Sigmoid colon (tissue), 7 donors: ENCODE measurements around the gene CYTH4. TPM values are rescaled to one million over a fixed set of nuclear protein-coding genes. Genes with fewer than 3 reads are reported as not detected.

ENCODE experiments used
- DNase-seq: peaks from one replicate; pipeline ENCODE4 v3.0.0-alpha.2; 2019
- H3K27ac ChIP-seq, 4 donors: fragments of 200-600 bp; sonication (generic); one replicate each; pipeline ENCODE4 v1.5.1; 2016 to 2019; ENCODE audit warnings: mild to moderate bottlenecking in 1 of 4
- H3K27me3 ChIP-seq, 3 donors: fragments of 200-600 bp; sonication (generic); one replicate each; pipeline ENCODE4 v1.5.1; 2019; ENCODE audit warnings: mild to moderate bottlenecking in 1 of 3
- H3K36me3 ChIP-seq, 4 donors: fragments of 200-600 bp; sonication (generic); one replicate each; pipeline ENCODE4 v1.5.1; 2016 to 2019
- H3K4me1 ChIP-seq, 4 donors: fragments of 200-600 bp; sonication (generic); one replicate each; pipeline ENCODE4 v1.5.1; 2017 to 2019
- H3K4me3 ChIP-seq, 4 donors: fragments of 200-600 bp; sonication (generic); one replicate each; pipeline ENCODE4 v1.5.1; 2017 to 2019; ENCODE audit warnings: mild to moderate bottlenecking in 2 of 4, moderate library complexity in 1 of 4
- H3K9me3 ChIP-seq, 4 donors: fragments of 200-600 bp in 3 of 4; sonication (generic) in 3 of 4; one replicate each; pipeline versions ENCODE4 v1.5.1 to v1.6.1; 2013 to 2019
- EP300 ChIP-seq, 4 donors: sonication (generic); formaldehyde crosslinking; IDR thresholded peaks; one replicate each; pipeline ENCODE4 v1.6.1; 2017; ENCODE audit warnings: antibody characterized with exemption in 4 of 4
- POLR2A ChIP-seq, 2 donors: fragments of 450-650 bp; IDR thresholded peaks; one replicate each; pipeline ENCODE4 v1.6.1; 2016; ENCODE audit warnings: antibody characterized with exemption in 2 of 2, mild to moderate bottlenecking in 2 of 2, moderate library complexity in 2 of 2
- POLR2AphosphoS5 ChIP-seq, 4 donors: sonication (generic); formaldehyde crosslinking; IDR thresholded peaks; one replicate each; pipeline ENCODE4 v1.6.1; 2017; ENCODE audit warnings: antibody characterized with exemption in 4 of 4
- WGBS, 2 donors: extraction: QIAGEN DNeasy Blood & Tissue Kit; methylation state at CpG; one replicate each; pipeline ENCODE4 v1.1.7; 2013; 5-methylcytosine and 5-hydroxymethylcytosine counted together
- intact Hi-C: fragments of 100-400 bp; cut with DNase I; formaldehyde crosslinking; loops from one replicate; pipeline ENCODE4 v1.15.1; 2023
- polyA plus RNA-seq, 3 donors: library from polyadenylated mRNA; stranded (reverse); fragments of 200-250 nt; gene quantifications; one replicate each; pipeline ENCODE4 v1.2.3, GENCODE V29; 2013
- total RNA-seq, 4 donors: library from RNA; depleted of rRNA; stranded (reverse); fragments of >200 nt; gene quantifications; one replicate each; pipeline ENCODE4 v1.1.0, GENCODE V29; 2016
- TF ChIP-seq, protein P1 (sequence below), 4 experiments: fragments of 450-650 bp in 3 of 4; fragments of 200-600 bp in 1 of 4; IDR thresholded peaks; one replicate each; pipeline ENCODE4 v1.5.1; 2016 to 2019; ENCODE audit warnings: antibody characterized with exemption in 4 of 4, mild to moderate bottlenecking in 3 of 4, moderate library complexity in 2 of 4
- donor health status: healthy with polysubstance abuse.
- donor health status: Bipolar disorder and iron deficiency.
- donor health status: healthy.

CYTH4 gene
- total and polyA plus RNA-seq, 7 donors: 4.2 to 22.0 (median 7.2) TPM

GRCh38 chr22:37314315-37315074 is 32.2 kb downstream of the CYTH4 start:
- WGBS, 2 donors: 47 to 64% methylated on average over 16 of the region's 16 CpGs

DNA sequence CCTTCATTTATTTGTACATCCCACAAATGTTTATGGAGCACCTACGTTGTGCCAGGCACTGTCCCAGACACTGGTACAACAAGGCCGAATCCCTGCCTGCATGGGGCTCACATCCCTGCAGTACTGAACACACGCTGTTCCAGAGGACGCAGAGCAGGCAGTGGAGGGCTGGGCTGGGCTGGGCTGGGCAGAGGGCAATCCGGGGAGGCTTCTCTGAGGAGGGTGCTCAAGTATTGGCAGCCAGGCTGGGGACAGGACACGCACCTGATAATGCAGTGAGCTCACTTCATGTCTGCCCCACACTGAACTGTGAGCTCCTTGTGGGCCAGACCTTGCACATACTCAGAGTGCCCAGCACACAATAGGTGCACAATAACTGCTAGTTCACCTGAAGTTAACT is 34.1 kb downstream of the CYTH4 start:
- Histone ChIP-seq H3K4me1 (no peaks in the 10 kb centered on the region), H3K27me3 (peaks cover 0 to 9% (median 5%) of the 10 kb centered on the region in 3 donors), H3K27ac (no peak overlapping the region), H3K36me3 (no peaks in the 10 kb centered on the region), H3K4me3 (no peak overlapping the region), H3K9me3 (no peaks in the 10 kb centered on the region)
- no peak for TF ChIP-seq EP300 (IDR thresholded peaks at IDR 0.05)
- no peak for TF ChIP-seq POLR2A (IDR thresholded peaks at IDR 0.05)
- TF ChIP-seq, protein P1, sequence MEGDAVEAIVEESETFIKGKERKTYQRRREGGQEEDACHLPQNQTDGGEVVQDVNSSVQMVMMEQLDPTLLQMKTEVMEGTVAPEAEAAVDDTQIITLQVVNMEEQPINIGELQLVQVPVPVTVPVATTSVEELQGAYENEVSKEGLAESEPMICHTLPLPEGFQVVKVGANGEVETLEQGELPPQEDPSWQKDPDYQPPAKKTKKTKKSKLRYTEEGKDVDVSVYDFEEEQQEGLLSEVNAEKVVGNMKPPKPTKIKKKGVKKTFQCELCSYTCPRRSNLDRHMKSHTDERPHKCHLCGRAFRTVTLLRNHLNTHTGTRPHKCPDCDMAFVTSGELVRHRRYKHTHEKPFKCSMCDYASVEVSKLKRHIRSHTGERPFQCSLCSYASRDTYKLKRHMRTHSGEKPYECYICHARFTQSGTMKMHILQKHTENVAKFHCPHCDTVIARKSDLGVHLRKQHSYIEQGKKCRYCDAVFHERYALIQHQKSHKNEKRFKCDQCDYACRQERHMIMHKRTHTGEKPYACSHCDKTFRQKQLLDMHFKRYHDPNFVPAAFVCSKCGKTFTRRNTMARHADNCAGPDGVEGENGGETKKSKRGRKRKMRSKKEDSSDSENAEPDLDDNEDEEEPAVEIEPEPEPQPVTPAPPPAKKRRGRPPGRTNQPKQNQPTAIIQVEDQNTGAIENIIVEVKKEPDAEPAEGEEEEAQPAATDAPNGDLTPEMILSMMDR (IDR thresholded peaks at IDR 0.05): no peak
- no peak for TF ChIP-seq POLR2AphosphoS5 (IDR thresholded peaks at IDR 0.05)
- 32 to 75% methylated on average over 6 of the region's 6 CpGs for WGBS, 2 donors
- intact Hi-C loops: loop anchor here (2.0 to 10.0 kb wide), 2 partner anchors 140 to 278 kb away; no protein-coding TSS in a partner anchor
- DNase-seq: no peak

More at GRCh38 chr22:37314315-37315074, 32.2 kb downstream of the CYTH4 start:
- peaks cover 0 to 9% (median 5%) of the 10 kb centered on the region in 3 donors for H3K27me3 ChIP-seq
- no peak for DNase-seq
- TF ChIP-seq POLR2A (IDR thresholded peaks at IDR 0.05): no peak
- TF ChIP-seq, protein P1 (IDR thresholded peaks at IDR 0.05): no peak
- TF ChIP-seq POLR2AphosphoS5 (IDR thresholded peaks at IDR 0.05): no peak
- no peak for TF ChIP-seq EP300 (IDR thresholded peaks at IDR 0.05)
- no peak overlapping the region for H3K27ac ChIP-seq
- no peak overlapping the region for H3K4me3 ChIP-seq
- H3K36me3 ChIP-seq: no peaks in the 10 kb centered on the region
- intact Hi-C loops: loop anchor here (10.0 kb wide), 1 partner anchor 280 kb away; no protein-coding TSS in a partner anchor
- no peaks in the 10 kb centered on the region for H3K4me1 ChIP-seq
- no peaks in the 10 kb centered on the region for H3K9me3 ChIP-seq

GRCh38 chr22:37316875-37317371 is 34.6 kb downstream of the CYTH4 start:
- H3K4me1 ChIP-seq: no peaks in the 10 kb centered on the region
- intact Hi-C loops: loop anchor here (2.0 to 10.0 kb wide), 2 partner anchors 140 to 278 kb away; no protein-coding TSS in a partner anchor
- H3K27ac ChIP-seq: no peak overlapping the region
- DNase-seq: peak; percentile 86
- TF ChIP-seq EP300 (IDR thresholded peaks at IDR 0.05) (no peak), POLR2A (IDR thresholded peaks at IDR 0.05) (no peak)
- TF ChIP-seq, protein P1 (IDR thresholded peaks at IDR 0.05): peak; percentile 73 to 81 (median 76)
- H3K36me3 ChIP-seq: no peaks in the 10 kb centered on the region
- no peak overlapping the region for H3K4me3 ChIP-seq
- no peaks in the 10 kb centered on the region for H3K9me3 ChIP-seq
- 27 to 37% methylated on average over 11 of the region's 11 CpGs for WGBS, 2 donors
- H3K27me3 ChIP-seq: peaks cover 0 to 9% (median 5%) of the 10 kb centered on the region in 3 donors

- no peak for DNase-seq
- no peak overlapping the region for H3K4me3 ChIP-seq
- H3K27me3 ChIP-seq: peaks cover 0 to 9% (median 5%) of the 10 kb centered on the region in 3 donors
- 74 to 80% methylated on average over 6 of the region's 6 CpGs for WGBS, 2 donors
- no peaks in the 10 kb centered on the region for H3K36me3 ChIP-seq
- no peak for TF ChIP-seq POLR2AphosphoS5 (IDR thresholded peaks at IDR 0.05)
- no peak for TF ChIP-seq POLR2A (IDR thresholded peaks at IDR 0.05)
- TF ChIP-seq, protein P1 (IDR thresholded peaks at IDR 0.05): no peak
- no peak for TF ChIP-seq EP300 (IDR thresholded peaks at IDR 0.05)
- intact Hi-C loops: loop anchor here (2.0 to 10.0 kb wide), 2 partner anchors 139 to 277 kb away; no protein-coding TSS in a partner anchor
- H3K4me1 ChIP-seq: no peaks in the 10 kb centered on the region
- H3K27ac ChIP-seq: no peak overlapping the region
- H3K9me3 ChIP-seq: no peaks in the 10 kb centered on the region
These were observed 35.4 kb downstream of the CYTH4 start for GRCh38 chr22:37317698-37318210.
